ENCODE data around the gene DDX6. TPM values are rescaled to one million over a fixed set of nuclear protein-coding genes. Genes with fewer than 3 reads are reported as not detected.

DDX6 gene
- total RNA-seq, 1 donor from 2014 or later = 189 TPM

DNA sequence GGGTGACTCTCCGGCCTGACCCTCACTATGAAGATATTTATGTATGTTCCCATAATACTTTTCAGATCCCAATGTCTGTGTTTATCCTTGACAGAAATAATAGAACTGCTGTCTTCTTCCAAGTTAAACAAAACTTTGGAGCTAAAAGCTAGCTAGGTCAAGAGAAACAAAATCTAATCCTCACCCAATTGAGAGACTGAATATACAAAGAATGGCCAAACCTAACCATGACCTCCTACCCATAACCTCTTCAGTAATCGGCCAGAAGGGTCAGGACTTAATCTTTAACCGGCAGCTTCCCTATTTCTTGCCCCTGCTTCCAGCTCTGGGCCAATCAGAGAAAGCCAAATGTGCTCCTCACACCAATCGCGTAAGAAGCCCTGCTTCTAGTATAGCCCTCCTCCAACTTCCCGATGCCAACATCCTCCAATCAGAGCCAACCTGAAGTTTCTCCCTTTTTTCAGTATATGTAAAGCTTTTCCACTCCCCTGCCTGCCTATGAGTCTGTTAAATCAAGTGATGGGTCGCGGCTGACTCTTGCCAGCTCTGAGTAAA is 1.7 kb upstream of the DDX6 start:
- Mint-ChIP-seq H3K9me3 (no peaks in the 10 kb centered on the region), H3K36me3 (no peaks in the 10 kb centered on the region), H3K4me3 (peak overlapping the region; percentile 99), H3K27ac (peak overlapping the region; percentile 99), H3K4me1 (peaks cover 25% of the 10 kb centered on the region), H3K27me3 (ENCODE audit: low read depth) (no peaks in the 10 kb centered on the region)
- TF ChIP-seq, protein P1, sequence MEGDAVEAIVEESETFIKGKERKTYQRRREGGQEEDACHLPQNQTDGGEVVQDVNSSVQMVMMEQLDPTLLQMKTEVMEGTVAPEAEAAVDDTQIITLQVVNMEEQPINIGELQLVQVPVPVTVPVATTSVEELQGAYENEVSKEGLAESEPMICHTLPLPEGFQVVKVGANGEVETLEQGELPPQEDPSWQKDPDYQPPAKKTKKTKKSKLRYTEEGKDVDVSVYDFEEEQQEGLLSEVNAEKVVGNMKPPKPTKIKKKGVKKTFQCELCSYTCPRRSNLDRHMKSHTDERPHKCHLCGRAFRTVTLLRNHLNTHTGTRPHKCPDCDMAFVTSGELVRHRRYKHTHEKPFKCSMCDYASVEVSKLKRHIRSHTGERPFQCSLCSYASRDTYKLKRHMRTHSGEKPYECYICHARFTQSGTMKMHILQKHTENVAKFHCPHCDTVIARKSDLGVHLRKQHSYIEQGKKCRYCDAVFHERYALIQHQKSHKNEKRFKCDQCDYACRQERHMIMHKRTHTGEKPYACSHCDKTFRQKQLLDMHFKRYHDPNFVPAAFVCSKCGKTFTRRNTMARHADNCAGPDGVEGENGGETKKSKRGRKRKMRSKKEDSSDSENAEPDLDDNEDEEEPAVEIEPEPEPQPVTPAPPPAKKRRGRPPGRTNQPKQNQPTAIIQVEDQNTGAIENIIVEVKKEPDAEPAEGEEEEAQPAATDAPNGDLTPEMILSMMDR (IDR thresholded peaks at IDR 0.05; ENCODE audit: unreplicated experiment) = no peak
- DNase-seq (ENCODE audit: low spot score in 2 of 2, unreplicated experiment in 2 of 2) = peak; percentile 28 to 61

DNA sequence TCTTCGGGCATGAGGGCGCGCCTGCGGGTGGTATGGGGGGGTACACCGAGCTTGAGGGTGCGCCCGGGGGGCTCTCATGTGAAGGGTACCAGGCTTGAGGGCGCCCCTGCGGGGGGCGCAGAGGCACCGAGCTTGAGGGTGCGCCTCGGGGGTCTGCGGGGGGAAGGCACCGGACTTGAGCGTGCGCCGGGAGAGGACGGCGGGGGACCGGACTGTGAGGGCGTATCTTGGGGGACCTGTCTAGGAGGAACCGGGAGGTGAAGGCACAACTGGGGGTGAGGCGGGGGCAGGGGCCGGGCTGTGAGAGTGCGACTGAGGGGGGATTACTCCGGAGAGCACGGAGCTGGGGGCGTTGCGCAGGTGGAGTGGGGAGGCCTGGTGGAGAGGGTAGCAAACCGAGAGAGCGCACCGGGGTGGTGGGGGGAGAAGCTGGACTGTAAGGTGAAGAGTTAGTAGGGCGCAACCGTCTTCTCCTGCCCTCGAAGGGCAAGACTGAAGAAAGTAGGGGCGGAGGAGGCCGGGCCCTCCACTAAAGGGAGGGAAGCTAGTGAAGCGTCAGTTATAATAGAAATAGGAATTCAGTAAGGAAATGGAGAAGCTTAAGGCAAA is 1.1 kb upstream of the DDX6 start:
- H3K4me1 Mint-ChIP-seq = peaks cover 25% of the 10 kb centered on the region
- peak overlapping the region; percentile 99 for H3K4me3 Mint-ChIP-seq
- H3K27me3 Mint-ChIP-seq (ENCODE audit: low read depth) = no peaks in the 10 kb centered on the region
- H3K27ac Mint-ChIP-seq = peak overlapping the region; percentile 99
- no peaks in the 10 kb centered on the region for H3K36me3 Mint-ChIP-seq
- TF ChIP-seq, protein P1 (IDR thresholded peaks at IDR 0.05; ENCODE audit: unreplicated experiment) = no peak
- peak in 1 of 2 experiments; percentile 18 for DNase-seq (ENCODE audit: low spot score in 2 of 2, unreplicated experiment in 2 of 2)
- H3K9me3 Mint-ChIP-seq = no peaks in the 10 kb centered on the region

DNA sequence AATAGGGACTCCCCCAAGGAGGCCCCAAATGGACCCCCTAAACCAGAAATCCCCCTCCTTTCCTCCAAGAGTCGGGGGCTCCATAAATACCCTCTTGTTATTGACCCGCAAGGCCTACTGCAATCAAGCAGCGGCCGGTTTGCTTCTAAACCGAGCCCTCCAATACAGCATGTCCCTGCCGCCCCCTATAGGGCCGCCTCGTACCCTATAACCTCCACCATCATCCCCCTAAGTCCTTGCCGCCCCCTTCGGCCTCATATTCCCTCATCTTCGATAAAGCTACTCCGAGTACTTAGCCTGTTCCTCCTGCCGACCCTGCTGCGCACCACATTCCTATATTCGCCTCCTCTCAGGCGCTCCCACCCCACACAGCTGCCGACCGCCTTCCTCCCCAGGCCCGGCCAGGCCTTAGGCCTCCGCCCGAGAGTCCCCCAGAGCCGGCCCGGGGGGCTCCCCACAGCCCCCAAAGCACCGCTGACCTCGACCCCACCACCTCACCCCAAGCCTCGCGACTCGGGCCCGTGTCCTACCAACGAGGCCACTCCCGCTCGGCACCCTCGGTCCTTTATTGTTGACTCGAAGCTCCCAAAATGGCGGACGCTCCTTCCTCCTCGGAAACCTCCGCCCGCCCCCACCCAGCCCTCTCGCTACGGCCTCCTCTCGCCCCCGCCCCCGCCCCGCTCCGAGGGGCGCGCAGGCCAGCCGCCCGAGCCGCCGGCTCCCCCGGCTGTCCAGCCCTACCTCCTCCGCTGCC is 430 bp downstream of the DDX6 start:
- H3K4me1 Mint-ChIP-seq = peaks cover 38% of the 10 kb centered on the region

DNA sequence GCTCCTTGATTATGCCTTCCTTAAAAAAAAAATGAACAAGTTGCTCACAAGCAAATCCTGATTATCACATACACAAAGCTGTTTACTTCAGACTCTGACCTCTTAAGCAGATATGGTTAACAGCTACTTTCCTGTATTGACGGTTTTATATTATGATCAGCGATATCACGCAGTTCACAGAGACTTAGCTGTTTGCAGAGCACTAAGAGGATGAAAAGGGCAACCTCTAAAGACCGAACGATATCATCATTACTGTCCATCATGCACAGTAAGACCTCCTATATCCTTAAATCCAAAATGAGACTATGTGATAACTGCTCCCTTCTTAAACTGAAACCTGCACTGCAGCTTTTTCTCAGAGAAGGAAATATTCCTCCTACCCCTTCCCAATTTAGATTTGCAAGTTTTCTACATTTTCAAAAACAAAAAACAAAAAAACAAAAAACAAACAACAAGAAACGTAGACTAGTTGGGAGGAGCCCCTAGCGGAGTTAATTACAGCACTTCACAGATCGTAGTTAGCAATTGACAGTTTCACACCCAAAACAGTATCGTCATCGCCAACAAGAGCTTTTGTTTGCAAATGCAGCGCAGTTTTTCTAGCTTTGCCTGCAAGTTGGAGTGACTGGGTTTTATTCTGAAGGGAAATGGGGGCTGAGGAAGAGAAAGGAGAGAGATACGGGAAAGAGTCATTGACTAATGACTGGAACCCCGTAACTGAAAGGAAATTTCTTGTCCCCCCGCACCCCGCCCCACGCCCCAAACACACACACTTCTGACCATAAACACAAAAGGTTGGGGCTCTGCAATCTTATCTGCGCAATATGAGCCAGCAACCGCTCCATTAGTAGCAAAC is 1.2 kb downstream of the DDX6 start:
- H3K9me3 Mint-ChIP-seq = no peaks in the 10 kb centered on the region
- peaks cover 40% of the 10 kb centered on the region for H3K4me1 Mint-ChIP-seq
- H3K36me3 Mint-ChIP-seq = no peaks in the 10 kb centered on the region
- peak overlapping the region; percentile 99 for H3K27ac Mint-ChIP-seq
- TF ChIP-seq, protein P1 (IDR thresholded peaks at IDR 0.05; ENCODE audit: unreplicated experiment) = no peak
- H3K27me3 Mint-ChIP-seq (ENCODE audit: low read depth) = no peaks in the 10 kb centered on the region
- H3K4me3 Mint-ChIP-seq = peak overlapping the region; percentile 99
- DNase-seq (ENCODE audit: low spot score in 2 of 2, unreplicated experiment in 2 of 2) = no peak

More for the DNA sequence above, 430 bp downstream of the DDX6 start:
- Mint-ChIP-seq H3K36me3 (no peaks in the 10 kb centered on the region), H3K9me3 (no peaks in the 10 kb centered on the region), H3K27ac (peak overlapping the region; percentile 99), H3K4me3 (peak overlapping the region; percentile 99), H3K27me3 (ENCODE audit: low read depth) (no peaks in the 10 kb centered on the region)
- TF ChIP-seq, protein P1 (IDR thresholded peaks at IDR 0.05; ENCODE audit: unreplicated experiment) = no peak
- no peak for DNase-seq (ENCODE audit: low spot score in 2 of 2, unreplicated experiment in 2 of 2)

DNA sequence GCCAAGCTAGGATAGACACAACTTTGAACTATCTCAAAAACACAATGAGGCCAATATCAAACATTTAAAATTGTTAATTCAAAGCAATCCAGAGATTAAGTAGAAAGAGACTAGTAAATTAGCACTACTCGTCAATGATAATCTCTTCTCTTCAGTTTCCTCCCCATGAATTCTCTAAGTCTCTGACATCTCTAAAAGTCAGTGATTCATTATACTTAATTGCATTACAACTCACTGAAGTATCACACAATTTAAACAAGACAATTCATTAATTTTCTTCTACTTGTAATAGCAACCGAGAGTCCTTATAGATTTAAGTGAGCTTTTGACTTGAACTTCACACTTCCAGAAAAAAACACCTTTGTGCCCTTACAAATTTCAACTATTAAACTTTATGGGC is 4.3 kb downstream of the DDX6 start:
- no peaks in the 10 kb centered on the region for H3K9me3 Mint-ChIP-seq
- H3K27ac Mint-ChIP-seq = peak overlapping the region; percentile 66
- peaks cover 6% of the 10 kb centered on the region for H3K36me3 Mint-ChIP-seq
- H3K27me3 Mint-ChIP-seq (ENCODE audit: low read depth) = no peaks in the 10 kb centered on the region
- H3K4me1 Mint-ChIP-seq = peaks cover 27% of the 10 kb centered on the region
- DNase-seq (ENCODE audit: low spot score in 2 of 2, unreplicated experiment in 2 of 2) = no peak
- H3K4me3 Mint-ChIP-seq = peak overlapping the region; percentile 3
- TF ChIP-seq, protein P1 (IDR thresholded peaks at IDR 0.05; ENCODE audit: unreplicated experiment) = no peak
